GM23338 (cell line): ENCODE results near the gene RIPK1. TPM values are rescaled to one million over a fixed set of nuclear protein-coding genes. Genes with fewer than 3 reads are reported as not detected.

Experiments
- ATAC-seq: fragments of 200-7000 bp; cut with Tn5 transposase; 3 replicates; pipeline ENCODE4 v1.9.1; 2020
- DNase-seq: peaks from one replicate; pipeline ENCODE4 v3.0.0-alpha.2; 2015; ENCODE audit warnings: low spot score
- H2AFZ ChIP-seq: fragments of 200-600 bp; sonication (generic); 2 replicates; pipeline ENCODE4 v1.8.0; 2016; ENCODE audit warnings: antibody characterized with exemption, mild to moderate bottlenecking, moderate library complexity
- H3F3A ChIP-seq: fragments of 200-600 bp; sonication (generic); replicated peaks from 2 replicates; pipeline ENCODE4 v1.8.0; 2017; ENCODE audit warnings: antibody characterized with exemption, mixed run types, low read depth
- H3K27ac ChIP-seq: fragments of 200-600 bp; sonication (generic); 2 replicates; pipeline ENCODE4 v1.6.1; 2016; ENCODE audit warnings: low read depth
- H3K27me3 ChIP-seq: fragments of 200-600 bp; sonication (generic); 2 replicates; pipeline ENCODE4 v1.8.0; 2016; ENCODE audit warnings: mild to moderate bottlenecking, mixed run types, moderate library complexity; ENCODE audit not compliant: insufficient read depth
- H3K36me3 ChIP-seq: fragments of 200-600 bp; sonication (generic); 2 replicates; pipeline ENCODE4 v1.8.0; 2016; ENCODE audit warnings: mild to moderate bottlenecking; ENCODE audit not compliant: insufficient read depth
- H3K4me1 ChIP-seq: fragments of 200-600 bp; sonication (generic); 2 replicates; pipeline ENCODE4 v1.8.0; 2016; ENCODE audit warnings: mild to moderate bottlenecking, moderate library complexity; ENCODE audit not compliant: insufficient read depth
- H3K4me2 ChIP-seq: fragments of 200-600 bp; sonication (generic); 2 replicates; pipeline ENCODE4 v1.7.1; 2017; ENCODE audit warnings: mixed run types
- H3K4me3 ChIP-seq: fragments of 200-600 bp; sonication (generic); 2 replicates; pipeline ENCODE4 v1.6.1; 2016; ENCODE audit warnings: mixed run types
- H3K79me2 ChIP-seq: fragments of 200-600 bp; sonication (generic); replicated peaks from 2 replicates; pipeline ENCODE4 v1.8.0; 2017; ENCODE audit warnings: mild to moderate bottlenecking; ENCODE audit not compliant: insufficient read depth
- H3K9me2 ChIP-seq: fragments of 200-600 bp; sonication (generic); 2 replicates; pipeline ENCODE4 v1.8.0; 2017; ENCODE audit not compliant: insufficient read depth
- H4K20me1 ChIP-seq: fragments of 200-600 bp; sonication (generic); replicated peaks from 2 replicates; pipeline ENCODE4 v1.8.0; 2017; ENCODE audit warnings: mild to moderate bottlenecking; ENCODE audit not compliant: insufficient read depth
- H3K27ac Mint-ChIP-seq: 2 replicates; pipeline ENCODE4 v1.8.0; 2020; ENCODE audit warnings: inconsistent platforms, mild to moderate bottlenecking, moderate library complexity, mixed read lengths
- H3K27me3 Mint-ChIP-seq: 3 replicates; pipeline ENCODE4 v1.8.0; 2022; ENCODE audit warnings: low read depth, mild to moderate bottlenecking, moderate library complexity, mixed read lengths, inconsistent platforms; ENCODE audit not compliant: insufficient read depth, poor library complexity
- H3K36me3 Mint-ChIP-seq: 3 replicates; pipeline ENCODE4 v1.8.0; 2021; ENCODE audit warnings: low read depth, mild to moderate bottlenecking, inconsistent platforms, moderate library complexity, mixed read lengths
- H3K4me1 Mint-ChIP-seq: 3 replicates; pipeline ENCODE4 v1.8.0; 2020; ENCODE audit warnings: mild to moderate bottlenecking, inconsistent platforms, mixed read lengths
- H3K4me3 Mint-ChIP-seq: 3 replicates; pipeline ENCODE4 v1.8.0; 2021; ENCODE audit warnings: moderate library complexity, mild to moderate bottlenecking, inconsistent platforms, mixed read lengths
- H3K9me3 Mint-ChIP-seq: 3 replicates; pipeline ENCODE4 v1.8.0; 2020; ENCODE audit warnings: moderate library complexity, mild to moderate bottlenecking, inconsistent platforms, mixed read lengths
- CREB1 ChIP-seq: fragments of 250-450 bp; sonication (Bioruptor Pico); IDR thresholded peaks from 2 replicates; pipeline ENCODE4 v1.5.0; 2020; ENCODE audit warnings: low read depth, mild to moderate bottlenecking, moderate library complexity
- CTCF ChIP-seq, 2 experiments: fragments of 200-600 bp in 1 of 2; sonication (generic) in 1 of 2; conservative IDR thresholded peaks; 2 replicates each; pipeline versions ENCODE4 v1.5.1 to v1.6.1; 2016 to 2017; ENCODE audit warnings: antibody characterized with exemption in 2 of 2, low read depth in 2 of 2, mild to moderate bottlenecking in 2 of 2, moderate library complexity in 1 of 2
- EZH2 ChIP-seq: fragments of 200-600 bp; sonication (generic); IDR thresholded peaks from one replicate; pipeline ENCODE4 v1.8.0; 2017; ENCODE audit warnings: antibody characterized with exemption, mild to moderate bottlenecking, low read depth; ENCODE audit not compliant: unreplicated experiment
- EZH2phosphoT487 ChIP-seq: fragments of 200-600 bp; sonication (generic); IDR thresholded peaks from one replicate; pipeline ENCODE4 v1.8.1; 2018; ENCODE audit warnings: antibody characterized with exemption; ENCODE audit not compliant: unreplicated experiment
- JUNB ChIP-seq: IDR thresholded peaks from one replicate; pipeline ENCODE4 v1.6.1; 2016; ENCODE audit warnings: antibody characterized with exemption; ENCODE audit not compliant: unreplicated experiment
- NANOG ChIP-seq: IDR thresholded peaks from 2 replicates; pipeline ENCODE4 v1.6.1; 2016; ENCODE audit warnings: antibody characterized with exemption, borderline replicate concordance
- POLR2AphosphoS5 ChIP-seq: IDR thresholded peaks from 2 replicates; pipeline ENCODE4 v1.6.1; 2016; ENCODE audit warnings: antibody characterized with exemption, low read depth
- REST ChIP-seq: IDR thresholded peaks from one replicate; pipeline ENCODE4 v1.6.1; 2018; ENCODE audit warnings: antibody characterized with exemption; ENCODE audit not compliant: unreplicated experiment
- STAT1 ChIP-seq: IDR thresholded peaks from one replicate; pipeline ENCODE4 v1.6.1; 2016; ENCODE audit warnings: antibody characterized with exemption; ENCODE audit not compliant: unreplicated experiment
- ZNF114 ChIP-seq: fragments of 250-450 bp; sonication (Bioruptor Pico); IDR thresholded peaks from 2 replicates; pipeline ENCODE4 v1.5.0; 2020; ENCODE audit warnings: mild to moderate bottlenecking, moderate library complexity
- ZNF331 ChIP-seq: fragments of 250-450 bp; sonication (Bioruptor Pico); IDR thresholded peaks from 2 replicates; pipeline ENCODE4 v1.5.0; 2020; ENCODE audit warnings: low read depth, mild to moderate bottlenecking, moderate library complexity
- ZNF462 ChIP-seq: fragments of 250-450 bp; sonication (Bioruptor Pico); IDR thresholded peaks from 2 replicates; pipeline ENCODE4 v1.5.0; 2020; ENCODE audit warnings: mild to moderate bottlenecking, moderate library complexity
- polyA plus RNA-seq: library from polyadenylated mRNA; unstranded; fragments of >200 nt; fragmentation: Nextera tagmentation; extraction: Ambion mirVana; gene quantifications from 2 replicates; pipeline ENCODE4 v1.2.1, GENCODE V29; 2016
- total RNA-seq: library from RNA; depleted of rRNA; stranded (reverse); fragments of >200 nt; shearing (Covaris generic); gene quantifications from 2 replicates; pipeline ENCODE4 v1.2.3, GENCODE V29; 2014

RIPK1 gene
- total and polyA plus RNA-seq, 2 experiments from 2014 or later: 5.7 to 19.4 TPM

GRCh38 chr6:3114377-3114776 is 46.1 kb downstream of the RIPK1 start (continued):
- TF ChIP-seq REST: no peak
- TF ChIP-seq JUNB: no peak
- no peak for TF ChIP-seq CREB1 (CRISPR knock-in tag)
- no peak for TF ChIP-seq EZH2
- TF ChIP-seq NANOG: no peak

GRCh38 chr6:3117912-3118352 is 49.6 kb downstream of the RIPK1 start:
- peaks cover 8% of the 10 kb centered on the region for H3K27me3 Mint-ChIP-seq
- DNase-seq: no peak
- H3F3A ChIP-seq: peaks cover 10% of the 10 kb centered on the region
- TF ChIP-seq CREB1 (CRISPR knock-in tag): no peak
- TF ChIP-seq CTCF (conservative IDR thresholded peaks at IDR 0.05; ENCODE audit: low read depth in 2 of 2): no peak
- TF ChIP-seq STAT1: no peak
- TF ChIP-seq POLR2AphosphoS5: no peak
- TF ChIP-seq JUNB: no peak
- TF ChIP-seq ZNF114 (CRISPR knock-in tag): no peak
- TF ChIP-seq NANOG: no peak
- no peak for TF ChIP-seq ZNF462 (CRISPR knock-in tag)
- TF ChIP-seq EZH2: no peak
- no peak for TF ChIP-seq EZH2phosphoT487
- TF ChIP-seq ZNF331 (CRISPR knock-in tag): no peak

More at GRCh38 chr6:3117912-3118352, 49.6 kb downstream of the RIPK1 start:
- Histone ChIP-seq H3K36me3 (peaks cover 1% of the 10 kb centered on the region; the same call in 1 of the 2 replicates), H3K27ac (peak overlapping the region; percentile 99), H2AFZ (peak overlapping the region; percentile 14; the same call in 1 of the 2 replicates), H3K4me3 (peak overlapping the region; percentile 97), H3K4me2 (peak overlapping the region; percentile 94), H4K20me1 (no peaks in the 10 kb centered on the region; the same call in 1 of the 2 replicates), H3K9me2 (no peaks in the 10 kb centered on the region), H3K27me3 (no peaks in the 10 kb centered on the region), H3K79me2 (peaks cover 9% of the 10 kb centered on the region), H3K4me1 (peaks cover 27% of the 10 kb centered on the region)
- Mint-ChIP-seq H3K9me3 (no peaks in the 10 kb centered on the region), H3K4me3 (peak overlapping the region; percentile 73), H3K27ac (peak overlapping the region; percentile 87), H3K4me1 (peaks cover 26% of the 10 kb centered on the region), H3K36me3 (peaks cover 3% of the 10 kb centered on the region)
- no peak; the same call in 2 of the 3 replicates for ATAC-seq
